ENCODE data around the gene GRPEL1.

DNA sequence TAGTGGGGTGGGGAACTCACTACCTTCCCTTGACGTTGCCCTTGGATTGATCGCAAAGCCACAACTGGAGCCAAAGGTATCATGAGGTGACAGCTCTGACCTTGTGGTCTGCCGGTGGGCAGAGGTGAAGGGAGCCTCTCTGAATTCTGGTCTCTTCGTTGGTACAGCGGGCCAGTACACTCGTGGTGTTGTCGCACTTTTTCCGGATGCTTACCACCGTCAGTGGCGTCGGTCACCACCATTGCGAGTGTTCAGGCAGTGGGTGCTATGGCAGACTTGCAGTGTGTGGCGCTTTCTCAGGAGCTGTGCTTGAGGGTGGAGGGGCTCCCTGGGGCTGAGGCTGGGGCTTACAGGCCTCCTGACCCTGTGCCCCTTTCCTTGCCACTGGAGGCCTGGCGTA lies 5.2 kb upstream of the GRPEL1 start:
- TF ChIP-seq, protein P1, sequence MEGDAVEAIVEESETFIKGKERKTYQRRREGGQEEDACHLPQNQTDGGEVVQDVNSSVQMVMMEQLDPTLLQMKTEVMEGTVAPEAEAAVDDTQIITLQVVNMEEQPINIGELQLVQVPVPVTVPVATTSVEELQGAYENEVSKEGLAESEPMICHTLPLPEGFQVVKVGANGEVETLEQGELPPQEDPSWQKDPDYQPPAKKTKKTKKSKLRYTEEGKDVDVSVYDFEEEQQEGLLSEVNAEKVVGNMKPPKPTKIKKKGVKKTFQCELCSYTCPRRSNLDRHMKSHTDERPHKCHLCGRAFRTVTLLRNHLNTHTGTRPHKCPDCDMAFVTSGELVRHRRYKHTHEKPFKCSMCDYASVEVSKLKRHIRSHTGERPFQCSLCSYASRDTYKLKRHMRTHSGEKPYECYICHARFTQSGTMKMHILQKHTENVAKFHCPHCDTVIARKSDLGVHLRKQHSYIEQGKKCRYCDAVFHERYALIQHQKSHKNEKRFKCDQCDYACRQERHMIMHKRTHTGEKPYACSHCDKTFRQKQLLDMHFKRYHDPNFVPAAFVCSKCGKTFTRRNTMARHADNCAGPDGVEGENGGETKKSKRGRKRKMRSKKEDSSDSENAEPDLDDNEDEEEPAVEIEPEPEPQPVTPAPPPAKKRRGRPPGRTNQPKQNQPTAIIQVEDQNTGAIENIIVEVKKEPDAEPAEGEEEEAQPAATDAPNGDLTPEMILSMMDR (IDR thresholded peaks at IDR 0.05) = no peak
- TF ChIP-seq POLR2A (IDR thresholded peaks at IDR 0.05) = no peak
